SK-N-SH (cell line): Measurements from ENCODE around the gene FETUB.

ENCODE experiments used
- CTCF ChIP-seq: fragments of 200-600 bp; sonication (generic); IDR thresholded peaks from 2 replicates; pipeline ENCODE4 v1.6.1; 2017; ENCODE audit warnings: antibody characterized with exemption, mild to moderate bottlenecking, moderate library complexity
- EP300 ChIP-seq, 2 experiments: IDR thresholded peaks; 2 replicates each; pipeline versions ENCODE4 v1.4.0 to v1.6.1; 2012; ENCODE audit warnings: borderline replicate concordance in 1 of 2, low read depth in 1 of 2, low read length in 1 of 2
- EZH2phosphoT487 ChIP-seq: fragments of 200-600 bp; sonication (generic); IDR thresholded peaks from 2 replicates; pipeline ENCODE4 v1.6.1; 2017; ENCODE audit warnings: low read depth, mixed run types, mild to moderate bottlenecking, antibody characterized with exemption, moderate library complexity, borderline replicate concordance
- FOXM1 ChIP-seq: IDR thresholded peaks from 2 replicates; pipeline ENCODE4 v1.4.0; 2012; ENCODE audit warnings: low read depth, mild to moderate bottlenecking
- JUND ChIP-seq: IDR thresholded peaks from 2 replicates; pipeline ENCODE4 v1.4.0; 2012
- MAX ChIP-seq: IDR thresholded peaks from 2 replicates; pipeline ENCODE4 v1.4.0; 2012; ENCODE audit warnings: low read depth
- MEF2A ChIP-seq: IDR thresholded peaks from 2 replicates; pipeline ENCODE4 v1.4.0; 2012; ENCODE audit warnings: low read depth, borderline replicate concordance
- POLR2AphosphoS5 ChIP-seq: IDR thresholded peaks from 2 replicates; pipeline ENCODE4 v1.6.1; 2012; ENCODE audit warnings: low read depth, low read length
- RAD21 ChIP-seq: IDR thresholded peaks from 2 replicates; pipeline ENCODE4 v1.6.1; 2012; ENCODE audit warnings: mild to moderate bottlenecking, low read length
- RFX5 ChIP-seq: IDR thresholded peaks from 2 replicates; pipeline ENCODE4 v1.6.1; 2012; ENCODE audit warnings: mild to moderate bottlenecking, improper control_type of control experiment, low read length
- TAF1 ChIP-seq: IDR thresholded peaks from 2 replicates; pipeline ENCODE4 v1.6.1; 2012; ENCODE audit warnings: low read depth, mild to moderate bottlenecking, low read length, moderate library complexity, borderline replicate concordance
- TCF12 ChIP-seq: IDR thresholded peaks from 2 replicates; pipeline ENCODE4 v1.4.0; 2012
- TEAD4 ChIP-seq: IDR thresholded peaks from 2 replicates; pipeline ENCODE4 v1.4.0; 2012; ENCODE audit warnings: mild to moderate bottlenecking, borderline replicate concordance; ENCODE audit not compliant: insufficient read depth
- TF ChIP-seq, protein P1 (sequence below): IDR thresholded peaks from 2 replicates; pipeline ENCODE4 v1.4.0; 2012; ENCODE audit warnings: low read depth, borderline replicate concordance

DNA sequence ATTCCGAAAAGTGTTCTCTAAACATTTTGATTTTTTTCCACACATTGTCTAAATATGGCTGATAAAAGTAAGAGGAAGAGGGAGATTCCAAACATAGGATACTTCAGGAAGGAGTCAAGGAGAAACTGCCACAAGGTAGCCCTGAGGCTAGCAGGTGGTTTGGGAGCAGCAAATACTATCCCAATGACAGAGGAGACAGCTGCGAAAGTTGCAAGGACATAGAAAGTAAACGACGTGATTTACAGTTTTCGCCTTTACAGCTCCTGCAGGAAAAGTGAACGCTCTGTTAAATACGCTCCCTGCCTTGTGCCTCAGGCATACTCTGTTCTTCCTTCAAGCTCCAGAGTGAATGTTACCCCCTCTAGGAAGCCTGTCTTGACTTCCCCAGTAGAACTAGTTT lies 3.7 kb upstream of the FETUB start:
- no peak for TF ChIP-seq EZH2phosphoT487
- TF ChIP-seq RFX5, result no peak
- TF ChIP-seq CTCF, result no peak
- TF ChIP-seq MAX, result no peak
- TF ChIP-seq MEF2A, result no peak
- no peak for TF ChIP-seq TCF12
- TF ChIP-seq FOXM1, result no peak
- TF ChIP-seq EP300 (IDR thresholded peaks at IDR 0.05; ENCODE audit: borderline replicate concordance in 1 of 2, low read depth in 1 of 2, low read length in 1 of 2), result no peak
- no peak for TF ChIP-seq RAD21
- TF ChIP-seq TAF1, result no peak
- TF ChIP-seq JUND, result no peak
- TF ChIP-seq POLR2AphosphoS5, result no peak
- TF ChIP-seq, protein P1, sequence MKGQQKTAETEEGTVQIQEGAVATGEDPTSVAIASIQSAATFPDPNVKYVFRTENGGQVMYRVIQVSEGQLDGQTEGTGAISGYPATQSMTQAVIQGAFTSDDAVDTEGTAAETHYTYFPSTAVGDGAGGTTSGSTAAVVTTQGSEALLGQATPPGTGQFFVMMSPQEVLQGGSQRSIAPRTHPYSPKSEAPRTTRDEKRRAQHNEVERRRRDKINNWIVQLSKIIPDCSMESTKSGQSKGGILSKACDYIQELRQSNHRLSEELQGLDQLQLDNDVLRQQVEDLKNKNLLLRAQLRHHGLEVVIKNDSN, result no peak
- TF ChIP-seq TEAD4, result no peak
